ENCODE measurements around the gene SLC8B1.
"Not testable (repeated sequence)": the region's sequence is repeated elsewhere in the genome, so short reads cannot be mapped to it uniquely, and the experiment has no call there.

The SLC8B1 gene

GRCh38 chr12:113361574-113362370 lies 26.9 kb upstream of the SLC8B1 start:
- TF ChIP-seq FOXP2 (optimal IDR thresholded peaks at IDR 0.05; ENCODE audit: control extremely low read depth, extremely low read length, insufficient read depth) = no peak
- no peak for TF ChIP-seq POLR2AphosphoS5 (IDR thresholded peaks at IDR 0.05; ENCODE audit: borderline replicate concordance, low read depth, low read length)
- no peak for TF ChIP-seq EZH2 (IDR thresholded peaks at IDR 0.05)
- H3K36me3 ChIP-seq (ENCODE audit: insufficient read depth, low read length) = no peaks in the 10 kb centered on the region
- no peaks in the 10 kb centered on the region for H3K9me3 ChIP-seq (ENCODE audit: low read depth, low read length)
- no peak overlapping the region for H3K9ac ChIP-seq (ENCODE audit: insufficient read length)
- no peak overlapping the region for H3K4me3 ChIP-seq
- no peak for DNase-seq (ENCODE audit: low read depth, low spot score)
- no peak overlapping the region for H3K27ac ChIP-seq

GRCh38 chr12:113359939-113360748 lies 25.2 kb upstream of the SLC8B1 start:
- no peak overlapping the region for H3K9ac ChIP-seq (ENCODE audit: insufficient read length)
- no peaks in the 10 kb centered on the region for H3K36me3 ChIP-seq (ENCODE audit: insufficient read depth, low read length)
- no peak for DNase-seq (ENCODE audit: low read depth, low spot score)
- H3K9me3 ChIP-seq (ENCODE audit: low read depth, low read length) = no peaks in the 10 kb centered on the region
- TF ChIP-seq POLR2AphosphoS5 (IDR thresholded peaks at IDR 0.05; ENCODE audit: borderline replicate concordance, low read depth, low read length) (no peak), FOXP2 (optimal IDR thresholded peaks at IDR 0.05; ENCODE audit: control extremely low read depth, extremely low read length, insufficient read depth) (no peak), EZH2 (IDR thresholded peaks at IDR 0.05) (no peak)
- no peak overlapping the region for H3K27ac ChIP-seq
- H3K4me3 ChIP-seq = peak overlapping the region; percentile 94; the same call in 1 of the 2 replicates

GRCh38 chr12:113359133-113359938 lies 24.4 kb upstream of the SLC8B1 start:
- H3K4me3 ChIP-seq = peak overlapping the region; percentile 94
- no peak for TF ChIP-seq POLR2AphosphoS5 (IDR thresholded peaks at IDR 0.05; ENCODE audit: borderline replicate concordance, low read depth, low read length)
- TF ChIP-seq FOXP2 (optimal IDR thresholded peaks at IDR 0.05; ENCODE audit: control extremely low read depth, extremely low read length, insufficient read depth) = no peak
- no peak for TF ChIP-seq EZH2 (IDR thresholded peaks at IDR 0.05)
- H3K36me3 ChIP-seq (ENCODE audit: insufficient read depth, low read length) = no peaks in the 10 kb centered on the region
- no peak for DNase-seq (ENCODE audit: low read depth, low spot score)
- no peaks in the 10 kb centered on the region for H3K9me3 ChIP-seq (ENCODE audit: low read depth, low read length)
- peak overlapping the region; percentile 88 for H3K9ac ChIP-seq (ENCODE audit: insufficient read length)
- no peak overlapping the region for H3K27ac ChIP-seq

- Histone ChIP-seq H3K36me3 (ENCODE audit: insufficient read depth, low read length) (no peaks in the 10 kb centered on the region), H3K9ac (ENCODE audit: insufficient read length) (peak within 1 kb of the TSS; percentile 88), H3K27ac (no peak within 1 kb of the TSS), H3K9me3 (ENCODE audit: low read depth, low read length) (no peaks in the 10 kb centered on the region), H3K4me3 (peak within 1 kb of the TSS; percentile 94)
- TF ChIP-seq EZH2 (IDR thresholded peaks at IDR 0.05) (no peak), POLR2AphosphoS5 (IDR thresholded peaks at IDR 0.05; ENCODE audit: borderline replicate concordance, low read depth, low read length) (peak; percentile 77; the same call in 1 of the 2 replicates)
- peak; percentile 44 for DNase-seq (ENCODE audit: low read depth, low spot score)
Observed at GRCh38 chr12:113358381-113359132, 23.6 kb upstream of the SLC8B1 start, which contains the start of gene PLBD2. Gene PLBD2, plus strand, starts transcription at chr12:113358587. Its CDS starts 14 bp downstream, at chr12:113358601.

- H3K9me3 ChIP-seq (ENCODE audit: low read depth, low read length); H3K36me3 ChIP-seq (ENCODE audit: insufficient read depth, low read length); H3K9ac ChIP-seq (ENCODE audit: insufficient read length); DNase-seq (ENCODE audit: low read depth, low spot score); H3K27ac ChIP-seq; H3K4me3 ChIP-seq: not testable (repeated sequence)
Observed at GRCh38 chr12:113354192-113354591, 19.3 kb upstream of the SLC8B1 start.

GRCh38 chr12:113351089-113351488 lies 16.2 kb upstream of the SLC8B1 start:
- no peak for DNase-seq (ENCODE audit: low read depth, low spot score)
- no peak overlapping the region for H3K4me3 ChIP-seq
- H3K27ac ChIP-seq = no peak overlapping the region
- H3K9me3 ChIP-seq (ENCODE audit: low read depth, low read length) = no peaks in the 10 kb centered on the region
- TF ChIP-seq EZH2 (IDR thresholded peaks at IDR 0.05) = no peak
- no peak for TF ChIP-seq POLR2AphosphoS5 (IDR thresholded peaks at IDR 0.05; ENCODE audit: borderline replicate concordance, low read depth, low read length)
- no peak for TF ChIP-seq FOXP2 (optimal IDR thresholded peaks at IDR 0.05; ENCODE audit: control extremely low read depth, extremely low read length, insufficient read depth)
- no peak overlapping the region for H3K9ac ChIP-seq (ENCODE audit: insufficient read length)
- no peaks in the 10 kb centered on the region for H3K36me3 ChIP-seq (ENCODE audit: insufficient read depth, low read length)

GRCh38 chr12:113348849-113349536 lies 14.1 kb upstream of the SLC8B1 start:
- Histone ChIP-seq H3K4me3 (no peak overlapping the region), H3K36me3 (ENCODE audit: insufficient read depth, low read length) (no peaks in the 10 kb centered on the region), H3K9me3 (ENCODE audit: low read depth, low read length) (no peaks in the 10 kb centered on the region), H3K9ac (ENCODE audit: insufficient read length) (no peak overlapping the region), H3K27ac (no peak overlapping the region)
- TF ChIP-seq POLR2AphosphoS5 (IDR thresholded peaks at IDR 0.05; ENCODE audit: borderline replicate concordance, low read depth, low read length) = no peak
- no peak for TF ChIP-seq EZH2 (IDR thresholded peaks at IDR 0.05)
- no peak for TF ChIP-seq FOXP2 (optimal IDR thresholded peaks at IDR 0.05; ENCODE audit: control extremely low read depth, extremely low read length, insufficient read depth)
- DNase-seq (ENCODE audit: low read depth, low spot score) = no peak
